CD4-positive, alpha-beta T cell treated with Interleukin-15 for 4 hours (primary cell): ENCODE data around the gene CKMT2.

Experiments
- DNase-seq: peaks from one replicate; pipeline ENCODE4 v3.0.0-alpha.2; 2020; ENCODE audit warnings: low spot score

Gene CKMT2

DNA sequence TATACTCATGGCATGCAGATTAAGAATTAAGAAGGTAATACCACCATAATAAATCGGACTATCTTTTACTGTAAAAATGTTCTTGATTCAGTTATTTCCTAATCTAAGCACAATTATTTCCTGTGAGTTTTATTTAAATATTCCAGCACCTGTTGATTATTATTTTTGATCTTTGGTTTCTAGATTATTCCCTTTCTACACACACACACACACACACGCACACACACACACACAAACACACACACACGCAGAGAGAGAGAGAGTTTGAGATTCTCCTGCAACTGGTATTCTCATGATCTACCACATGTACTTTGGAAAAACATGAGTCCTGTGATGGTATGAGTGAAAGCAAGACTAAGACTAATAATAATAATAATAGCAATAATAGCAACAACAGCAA, 17.0 kb upstream of the CKMT2 start:
- DNase-seq, result no peak

- no peak for DNase-seq
Measured at GRCh38 chr5:81219389-81219788, 13.7 kb upstream of the CKMT2 start.

GRCh38 chr5:81222285-81222684, 10.8 kb upstream of the CKMT2 start:
- no peak for DNase-seq

GRCh38 chr5:81225463-81225862, 7.7 kb upstream of the CKMT2 start:
- DNase-seq, result no peak

GRCh38 chr5:81226286-81226685, 6.8 kb upstream of the CKMT2 start:
- DNase-seq, result no peak

DNA sequence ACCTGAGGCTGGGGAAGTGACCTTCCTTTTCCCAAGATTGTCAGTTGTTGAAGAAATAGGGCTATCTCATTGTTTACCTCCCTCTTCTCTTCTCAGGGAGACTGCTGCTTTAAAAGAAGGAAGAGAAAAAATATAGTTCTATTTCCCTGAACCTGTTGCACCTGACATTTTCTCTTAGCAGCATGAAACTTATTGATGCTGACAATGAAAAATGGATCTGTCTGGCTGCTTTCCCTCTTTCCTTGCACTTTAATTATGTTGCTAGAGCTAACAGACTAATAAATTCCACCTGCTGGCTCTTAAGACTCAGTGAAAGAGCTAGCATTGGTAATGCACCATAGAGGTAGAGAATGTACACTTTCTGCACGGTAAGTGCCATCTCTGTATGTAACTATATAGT, 6.2 kb upstream of the CKMT2 start:
- no peak for DNase-seq

DNA sequence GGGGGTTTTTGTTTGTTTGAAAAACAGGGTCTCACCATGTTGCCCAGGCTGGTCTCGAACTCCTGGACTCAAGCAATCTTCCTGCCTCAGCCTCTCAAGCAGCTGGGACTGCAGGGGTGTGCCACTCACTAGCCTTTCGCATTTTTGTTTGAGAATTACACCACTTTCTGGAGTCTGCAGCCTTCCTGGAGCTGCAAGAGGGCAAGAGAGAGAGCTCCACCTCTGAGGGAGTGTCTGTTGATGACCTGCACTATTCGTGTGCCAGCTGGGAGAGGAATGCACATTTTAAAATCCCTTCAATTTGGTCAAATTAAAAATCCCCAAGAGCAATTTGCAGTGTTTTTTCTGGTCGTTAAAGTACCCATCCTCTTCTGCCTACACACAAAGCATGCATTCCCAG, 5.0 kb upstream of the CKMT2 start:
- DNase-seq, result no peak

DNA sequence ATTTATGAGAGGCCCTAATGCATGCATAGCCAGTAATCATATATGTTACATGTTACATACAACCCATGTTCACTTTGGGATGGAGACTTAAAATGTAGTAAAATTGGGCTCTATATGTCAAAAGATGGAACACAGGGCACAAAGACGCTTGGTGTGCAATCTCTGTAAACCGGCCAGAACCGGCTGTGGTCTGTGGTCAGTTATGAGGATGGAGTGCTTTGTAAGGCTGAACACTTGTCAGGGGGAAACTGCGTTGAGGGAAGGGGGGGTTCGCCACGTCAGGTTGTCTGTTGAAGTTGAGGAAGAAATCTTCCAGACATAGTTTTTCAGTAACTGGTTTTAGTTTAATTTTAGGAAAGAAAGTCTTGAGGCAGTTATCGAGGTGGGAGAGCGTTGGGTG, 2.7 kb upstream of the CKMT2 start:
- no peak for DNase-seq

GRCh38 chr5:81232464-81233079, 550 bp upstream of the CKMT2 start:
- no peak for DNase-seq

GRCh38 chr5:81234299-81234698, 1.2 kb downstream of the CKMT2 start:
- DNase-seq, result no peak

DNA sequence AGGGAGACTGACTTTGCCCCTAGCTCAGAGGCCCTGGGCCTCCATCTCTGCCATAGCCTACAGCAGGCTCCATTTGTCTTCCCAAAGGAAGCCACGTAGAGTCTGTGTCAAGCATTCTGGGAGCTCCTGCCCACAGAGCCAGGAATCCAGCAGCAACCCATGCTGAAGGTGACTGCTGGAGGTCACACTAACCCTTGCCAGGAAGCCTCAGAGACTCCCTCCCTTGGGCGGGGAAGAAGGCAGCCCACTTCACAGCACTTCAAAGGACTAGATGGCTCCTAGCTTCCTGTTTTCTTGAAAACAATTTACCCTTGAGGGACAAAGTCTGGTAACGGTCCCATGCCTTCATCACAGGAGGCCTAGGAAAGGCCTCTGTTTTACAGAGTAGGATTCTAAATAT, 1.7 kb downstream of the CKMT2 start:
- DNase-seq, result no peak

DNA sequence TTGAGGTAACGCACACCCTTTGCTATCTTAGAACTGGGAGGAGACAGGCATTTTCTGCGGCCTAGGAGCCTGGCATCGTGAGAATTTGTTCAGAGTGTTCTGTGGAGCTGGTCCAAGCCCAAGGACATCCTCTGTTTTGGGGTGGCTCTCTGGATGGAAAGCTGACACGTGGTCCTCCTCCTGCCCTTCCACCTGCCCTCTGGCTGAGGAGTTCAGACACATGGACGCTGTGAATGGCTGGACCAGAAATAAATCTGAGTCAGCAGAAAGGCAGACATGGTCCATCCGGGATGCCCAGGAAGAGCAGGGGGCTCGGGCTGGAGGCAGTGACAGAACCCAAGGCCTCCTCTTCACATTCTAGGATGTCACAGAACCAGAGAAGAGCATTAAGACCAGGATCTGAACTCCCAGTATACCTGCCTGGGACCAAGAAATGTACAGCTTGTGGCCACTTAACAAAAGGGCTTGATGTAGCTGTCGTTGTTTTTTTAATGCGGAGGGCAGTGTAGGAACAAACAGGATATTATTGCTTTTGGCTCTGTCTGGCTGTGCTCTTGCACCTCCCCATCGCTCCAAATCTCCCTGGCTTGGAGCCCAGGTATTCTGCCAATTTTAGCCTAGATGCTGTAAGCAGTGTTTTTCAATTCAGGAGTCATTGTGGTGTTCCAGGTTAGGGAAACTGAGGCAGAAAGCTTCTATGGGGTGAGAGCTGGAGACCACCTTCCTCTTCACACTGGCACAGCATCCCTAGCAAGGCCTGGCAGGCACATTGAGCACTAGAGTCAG, 2.4 kb downstream of the CKMT2 start:
- DNase-seq, result no peak

GRCh38 chr5:81238460-81238859, 5.3 kb downstream of the CKMT2 start:
- DNase-seq, result no peak

DNA sequence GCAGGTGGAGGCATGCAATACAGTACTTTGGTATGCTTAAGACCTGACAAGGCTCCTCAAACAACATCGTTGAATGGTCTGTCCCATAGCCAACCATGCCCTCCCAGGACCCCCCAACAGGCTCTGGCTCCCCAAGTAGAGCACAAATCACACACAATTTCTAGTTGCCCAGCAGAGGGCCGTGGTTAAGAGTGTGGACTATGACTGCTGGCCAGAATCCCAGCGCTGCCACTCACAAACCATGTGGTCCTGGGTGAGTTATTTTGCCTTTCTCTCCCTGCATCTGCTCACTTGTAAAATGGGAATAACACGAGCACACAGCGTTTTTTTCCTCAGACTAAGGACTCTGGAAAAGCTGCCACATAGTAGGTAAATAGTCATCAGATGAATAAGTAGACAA, 6.5 kb downstream of the CKMT2 start:
- no peak for DNase-seq

- no peak for DNase-seq
Measured at GRCh38 chr5:81241001-81241400, 7.9 kb downstream of the CKMT2 start.

DNA sequence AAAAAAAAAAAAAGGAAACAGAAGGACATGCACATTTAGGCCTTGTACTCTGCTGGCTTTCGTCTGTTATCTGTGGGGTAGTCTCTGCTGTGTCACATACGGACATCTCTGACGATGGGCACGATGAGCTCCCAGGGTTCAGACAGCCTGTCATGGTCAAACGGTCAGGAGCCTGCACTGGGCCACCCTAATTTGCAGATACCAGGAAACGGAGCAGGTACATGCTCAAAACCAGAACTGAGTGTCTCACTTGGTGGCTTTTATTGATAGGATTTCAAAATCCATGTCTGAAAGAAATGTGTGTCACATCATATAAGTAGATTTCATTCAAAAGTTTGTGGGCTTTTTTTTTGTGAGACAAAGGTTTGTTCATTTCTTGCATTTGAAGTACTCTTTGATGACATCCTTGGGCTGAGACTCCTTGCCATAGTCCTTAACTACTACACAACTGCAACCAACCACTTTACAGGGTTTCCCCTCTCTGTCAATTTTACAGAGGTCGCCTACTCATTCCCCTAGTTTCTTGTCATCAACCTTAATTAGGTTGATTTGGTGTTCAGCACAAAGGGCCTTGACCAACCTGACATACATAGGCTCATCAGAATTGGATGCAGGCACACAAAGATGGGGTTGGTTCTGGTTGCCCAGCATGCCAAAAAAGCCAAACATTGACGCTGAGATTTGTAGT, 9.0 kb downstream of the CKMT2 start:
- no peak for DNase-seq

GRCh38 chr5:81242906-81243436, 9.8 kb downstream of the CKMT2 start:
- no peak for DNase-seq

- no peak for DNase-seq
Measured at GRCh38 chr5:81244451-81244850, 11.3 kb downstream of the CKMT2 start.

DNA sequence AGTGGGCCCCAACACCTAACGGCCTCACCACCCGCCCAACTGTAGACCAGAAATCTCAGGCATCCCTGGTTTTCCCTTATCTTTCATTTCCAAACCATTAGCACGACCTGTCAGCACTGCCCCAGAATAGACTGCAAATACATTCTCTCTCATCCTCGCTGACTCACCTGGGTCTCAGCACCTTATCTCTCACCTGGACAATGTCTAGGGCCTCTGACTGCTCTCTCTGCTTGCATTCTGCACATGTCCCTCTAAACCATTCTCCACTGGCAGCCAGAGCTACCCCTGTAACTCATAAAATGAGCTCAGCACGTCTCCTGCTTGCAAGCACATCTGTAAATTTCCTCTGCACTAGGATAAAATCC, 12.7 kb downstream of the CKMT2 start:
- no peak for DNase-seq

- DNase-seq, result no peak
Measured at GRCh38 chr5:81246697-81247096, 13.6 kb downstream of the CKMT2 start.

- DNase-seq, result no peak
Measured at GRCh38 chr5:81247441-81247972, 14.4 kb downstream of the CKMT2 start.

- no peak for DNase-seq
Measured at GRCh38 chr5:81249240-81249639, 16.1 kb downstream of the CKMT2 start.

GRCh38 chr5:81250004-81250403, 16.9 kb downstream of the CKMT2 start:
- DNase-seq, result no peak
